NB4 (cell line): ENCODE data around the gene NTM.

Source experiments
- CTCF ChIP-seq: IDR thresholded peaks from one replicate; pipeline ENCODE4 v1.5.1; 2012; ENCODE audit warnings: low read depth, low read length
- MAX ChIP-seq: IDR thresholded peaks from 2 replicates; pipeline ENCODE4 v1.6.1; 2011; ENCODE audit warnings: low read depth, low read length
- MYC ChIP-seq: IDR thresholded peaks from 2 replicates; pipeline ENCODE4 v1.6.1; 2011; ENCODE audit warnings: low read depth, low read length
- POLR2A ChIP-seq: IDR thresholded peaks from 2 replicates; pipeline ENCODE4 v1.6.1; 2011; ENCODE audit warnings: mild to moderate bottlenecking; ENCODE audit not compliant: insufficient read length; ENCODE audit errors: extremely low read depth

- TF ChIP-seq POLR2A, result no peak
- TF ChIP-seq MAX, result no peak
- no peak for TF ChIP-seq CTCF
- TF ChIP-seq MYC, result no peak
These were observed 415.4 kb downstream of the NTM start for GRCh38 chr11:131785801-131786200.
